Coronary artery (tissue), 2 donors: Measurements from ENCODE around the gene SLC38A10.

Source experiments
- DNase-seq: peaks from one replicate; pipeline ENCODE4 v3.0.0-alpha.2; 2017; ENCODE audit warnings: low spot score
- H3K27ac ChIP-seq, 2 donors: fragments of 200-600 bp; sonication (generic); one replicate each; pipeline ENCODE4 v1.5.1; 2016 to 2019
- H3K4me3 ChIP-seq: fragments of 200-600 bp; sonication (generic); 2 replicates; pipeline ENCODE4 v1.5.1; 2016; ENCODE audit warnings: mild to moderate bottlenecking, moderate library complexity
- TF ChIP-seq, protein P1 (sequence below): fragments of 200-600 bp; sonication (generic); IDR thresholded peaks from one replicate; pipeline ENCODE4 v1.5.1; 2019; ENCODE audit warnings: antibody characterized with exemption

SLC38A10 gene

GRCh38 chr17:81294512-81295030 lies 536 bp downstream of the SLC38A10 start:
- no peak for DNase-seq
- Histone ChIP-seq H3K4me3 (peak overlapping the region; percentile 90), H3K27ac (peak overlapping the region; percentile 90 to 93)
- TF ChIP-seq, protein P1, sequence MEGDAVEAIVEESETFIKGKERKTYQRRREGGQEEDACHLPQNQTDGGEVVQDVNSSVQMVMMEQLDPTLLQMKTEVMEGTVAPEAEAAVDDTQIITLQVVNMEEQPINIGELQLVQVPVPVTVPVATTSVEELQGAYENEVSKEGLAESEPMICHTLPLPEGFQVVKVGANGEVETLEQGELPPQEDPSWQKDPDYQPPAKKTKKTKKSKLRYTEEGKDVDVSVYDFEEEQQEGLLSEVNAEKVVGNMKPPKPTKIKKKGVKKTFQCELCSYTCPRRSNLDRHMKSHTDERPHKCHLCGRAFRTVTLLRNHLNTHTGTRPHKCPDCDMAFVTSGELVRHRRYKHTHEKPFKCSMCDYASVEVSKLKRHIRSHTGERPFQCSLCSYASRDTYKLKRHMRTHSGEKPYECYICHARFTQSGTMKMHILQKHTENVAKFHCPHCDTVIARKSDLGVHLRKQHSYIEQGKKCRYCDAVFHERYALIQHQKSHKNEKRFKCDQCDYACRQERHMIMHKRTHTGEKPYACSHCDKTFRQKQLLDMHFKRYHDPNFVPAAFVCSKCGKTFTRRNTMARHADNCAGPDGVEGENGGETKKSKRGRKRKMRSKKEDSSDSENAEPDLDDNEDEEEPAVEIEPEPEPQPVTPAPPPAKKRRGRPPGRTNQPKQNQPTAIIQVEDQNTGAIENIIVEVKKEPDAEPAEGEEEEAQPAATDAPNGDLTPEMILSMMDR, result no peak

DNA sequence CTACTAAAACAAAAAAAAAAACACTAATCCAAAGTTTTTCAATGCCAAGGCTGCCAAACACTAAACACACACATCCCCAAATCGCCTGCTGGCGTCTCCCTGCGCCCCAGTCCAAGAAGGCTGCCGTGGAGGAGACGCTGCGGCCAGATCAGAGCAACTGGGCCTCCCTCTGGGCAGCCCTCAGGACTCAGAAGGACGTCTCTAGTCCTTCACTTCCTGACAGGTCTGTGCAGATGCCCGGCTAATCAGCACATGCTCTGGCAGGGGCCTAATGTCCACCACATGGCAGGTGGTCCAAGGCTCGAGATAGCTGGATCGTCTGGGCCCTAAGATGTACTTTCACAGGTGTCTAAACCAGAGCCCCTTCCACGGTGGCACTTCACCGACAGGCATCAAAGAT lies 2.7 kb downstream of the SLC38A10 start:
- Histone ChIP-seq H3K27ac (no peak overlapping the region), H3K4me3 (no peak overlapping the region)
- TF ChIP-seq, protein P1, result no peak
- DNase-seq, result no peak

DNA sequence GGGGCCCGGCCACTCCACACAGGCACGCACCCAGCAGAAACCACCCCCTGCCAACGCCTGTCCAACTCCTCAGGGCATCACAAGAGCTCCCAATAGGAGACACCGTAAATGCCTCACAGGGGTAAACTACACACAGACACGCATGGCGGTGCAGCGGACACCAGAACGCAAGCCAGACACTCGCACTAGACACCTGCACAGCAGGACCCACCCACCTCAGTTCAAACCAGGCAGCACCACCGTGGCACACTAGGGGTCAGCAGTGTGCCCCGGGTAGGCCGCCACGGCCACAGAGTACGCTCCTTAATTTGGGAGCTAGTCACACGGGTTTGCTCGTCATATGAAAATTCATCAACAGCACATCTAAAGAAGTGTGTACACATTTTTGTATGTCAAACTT lies 3.4 kb downstream of the SLC38A10 start:
- DNase-seq, result no peak
- Histone ChIP-seq H3K27ac (no peak overlapping the region), H3K4me3 (no peak overlapping the region)
- TF ChIP-seq, protein P1, result peak; percentile 56

DNA sequence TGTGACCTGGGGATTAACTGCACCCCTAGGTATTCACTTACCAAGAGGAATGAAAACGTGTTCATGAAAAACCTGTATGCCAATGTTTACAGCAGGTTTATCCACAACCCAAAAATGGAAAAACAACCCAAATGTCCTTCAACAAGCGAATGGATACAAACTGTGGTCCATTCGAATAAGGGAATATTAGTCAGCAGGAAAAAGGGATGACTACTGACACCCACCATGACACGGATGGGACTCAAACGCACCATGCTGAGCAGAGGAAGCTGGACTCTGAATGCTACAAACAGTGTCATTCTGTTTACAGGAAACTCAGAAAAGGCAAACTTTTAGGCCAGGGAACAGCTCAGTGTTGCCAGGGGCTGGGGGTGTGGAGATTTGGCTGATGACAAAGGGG lies 4.9 kb downstream of the SLC38A10 start:
- TF ChIP-seq, protein P1, result no peak
- Histone ChIP-seq H3K27ac (no peak overlapping the region), H3K4me3 (no peak overlapping the region)
- no peak for DNase-seq

- TF ChIP-seq, protein P1, result no peak
Measured at GRCh38 chr17:81289627-81290026, 5.5 kb downstream of the SLC38A10 start.

GRCh38 chr17:81288715-81289114 lies 6.4 kb downstream of the SLC38A10 start:
- Histone ChIP-seq H3K4me3 (no peak overlapping the region), H3K27ac (no peak overlapping the region)
- TF ChIP-seq, protein P1, result no peak
- no peak for DNase-seq

More at GRCh38 chr17:81289627-81290026, 5.5 kb downstream of the SLC38A10 start:
- Histone ChIP-seq H3K27ac (no peak overlapping the region), H3K4me3 (no peak overlapping the region)
- DNase-seq, result no peak

GRCh38 chr17:81287741-81288430 lies 7.2 kb downstream of the SLC38A10 start:
- Histone ChIP-seq H3K27ac (peak overlapping the region in 1 of 2 donors; percentile 0), H3K4me3 (no peak overlapping the region)
- no peak for DNase-seq
- TF ChIP-seq, protein P1, result no peak
